Large intestine (tissue), 3 donors: Measurements from ENCODE around the gene ZNF132. TPM values are rescaled to one million over a fixed set of nuclear protein-coding genes. Genes with fewer than 3 reads are reported as not detected.

Experiments used
- DNase-seq, 2 donors: peaks; one replicate each; pipeline versions ENCODE4 v3.0.0 to v3.0.0-alpha.2; 2013
- H3K27ac ChIP-seq: one replicate; pipeline ENCODE4 v1.5.1; 2013; ENCODE audit warnings: low read length
- H3K27me3 ChIP-seq: 2 replicates; pipeline ENCODE4 v1.6.1; 2013; ENCODE audit warnings: low read length; ENCODE audit not compliant: control insufficient read depth, insufficient read depth
- H3K36me3 ChIP-seq: 2 replicates; pipeline ENCODE4 v1.6.1; 2013; ENCODE audit warnings: low read length; ENCODE audit not compliant: control insufficient read depth, insufficient read depth
- H3K4me1 ChIP-seq: one replicate; pipeline ENCODE4 v1.6.1; 2013; ENCODE audit warnings: low read length; ENCODE audit not compliant: control insufficient read depth, insufficient read depth
- H3K4me3 ChIP-seq: one replicate; pipeline ENCODE4 v1.5.1; 2013; ENCODE audit warnings: low read length
- H3K9me3 ChIP-seq: one replicate; pipeline ENCODE4 v1.6.1; 2013; ENCODE audit warnings: mild to moderate bottlenecking, low read depth, low read length, moderate library complexity; ENCODE audit not compliant: control insufficient read depth
- whole genome bisulfite sequencing: methylation state at CpG from one replicate; pipeline ENCODE4 v1.1.5; 2013; ENCODE audit warnings: low lambda C conversion rate; ENCODE audit not compliant: insufficient coverage; 5-methylcytosine and 5-hydroxymethylcytosine counted together
- polyA plus RNA-seq: library from polyadenylated mRNA; unstranded; fragments of 120-200 nt; gene quantifications from one replicate; pipeline ENCODE4 v1.2.1, GENCODE V29; 2013

The ZNF132 gene
- polyA plus RNA-seq, 1 donor, result 8.0 TPM

GRCh38 chr19:58468216-58468839, 28.4 kb upstream of the ZNF132 start:
- H3K9me3 ChIP-seq, result no peaks in the 10 kb centered on the region
- no peak for DNase-seq
- WGBS, result no CpG with 5 or more reads among the region's 5 CpGs
- peaks cover 4% of the 10 kb centered on the region for H3K4me1 ChIP-seq
- no peaks in the 10 kb centered on the region for H3K27me3 ChIP-seq
- H3K27ac ChIP-seq, result no peak overlapping the region
- peaks cover 34% of the 10 kb centered on the region for H3K36me3 ChIP-seq
- no peak overlapping the region for H3K4me3 ChIP-seq

- Histone ChIP-seq H3K27me3 (no peaks in the 10 kb centered on the region), H3K4me3 (peak within 1 kb of the TSS; percentile 62), H3K36me3 (peaks cover 21% of the 10 kb centered on the region), H3K4me1 (peaks cover 4% of the 10 kb centered on the region), H3K27ac (no peak within 1 kb of the TSS), H3K9me3 (no peaks in the 10 kb centered on the region)
- DNase-seq, result peak; percentile 97 to 98
- no CpG with 5 or more reads among the region's 92 CpGs for WGBS
Observed at GRCh38 chr19:58466760-58467589, 27.0 kb upstream of the ZNF132 start, which contains the start of gene ZNF324. TSS of gene ZNF324 (plus strand) at chr19:58467080. CDS start at chr19:58469186, 2,106 bp downstream.

DNA sequence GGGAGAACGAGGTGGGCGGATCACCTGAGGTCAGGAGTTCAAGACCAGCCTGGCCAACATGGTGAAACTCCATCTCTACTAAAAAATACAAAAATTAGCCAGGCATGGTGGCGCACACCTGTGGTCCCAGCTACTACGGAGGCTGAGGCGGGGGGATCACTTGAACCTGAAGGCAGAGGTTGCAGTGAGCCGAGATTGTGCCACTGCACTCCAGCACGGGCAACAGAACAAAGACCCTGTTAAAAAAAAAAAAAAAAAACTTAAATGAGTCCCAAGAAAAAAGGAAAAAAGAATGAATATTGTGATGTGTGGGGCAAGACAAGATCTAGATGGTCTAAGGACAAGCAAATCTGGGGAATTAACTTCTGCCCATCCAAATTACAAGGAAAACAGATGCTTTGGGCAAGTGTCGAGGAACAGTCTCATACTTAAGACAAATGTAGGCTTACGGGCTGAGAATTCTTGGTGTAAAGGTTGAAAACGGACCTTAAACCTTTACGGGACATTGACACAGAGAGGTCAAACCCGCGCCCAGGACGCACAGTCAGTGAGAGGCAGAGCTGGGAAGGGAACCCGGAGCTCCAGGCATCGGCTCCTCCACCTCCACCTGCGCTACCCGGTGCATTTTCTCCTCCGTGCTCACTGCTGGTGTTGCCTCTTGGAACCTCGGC, 26.3 kb upstream of the ZNF132 start:
- 50% methylated on average over 2 of the region's 20 CpGs for WGBS
- Histone ChIP-seq H3K4me1 (peaks cover 4% of the 10 kb centered on the region), H3K36me3 (peaks cover 17% of the 10 kb centered on the region), H3K4me3 (peak overlapping the region; percentile 62), H3K27me3 (no peaks in the 10 kb centered on the region), H3K27ac (no peak overlapping the region), H3K9me3 (no peaks in the 10 kb centered on the region)
- no peak for DNase-seq

GRCh38 chr19:58460039-58460438, 20.1 kb upstream of the ZNF132 start:
- no CpG with 5 or more reads among the region's 2 CpGs for WGBS
- Histone ChIP-seq H3K27me3 (no peaks in the 10 kb centered on the region), H3K4me3 (no peak overlapping the region), H3K27ac (no peak overlapping the region), H3K9me3 (no peaks in the 10 kb centered on the region), H3K4me1 (no peaks in the 10 kb centered on the region), H3K36me3 (peaks cover 11% of the 10 kb centered on the region)
- DNase-seq, result no peak

- H3K4me1 ChIP-seq, result peaks cover under 1% of the 10 kb centered on the region
- no peak overlapping the region for H3K4me3 ChIP-seq
- H3K9me3 ChIP-seq, result no peaks in the 10 kb centered on the region
- WGBS, result no CpG with 5 or more reads among the region's 35 CpGs
- no peak overlapping the region for H3K27ac ChIP-seq
- no peaks in the 10 kb centered on the region for H3K27me3 ChIP-seq
- DNase-seq, result no peak
- H3K36me3 ChIP-seq, result peaks cover 18% of the 10 kb centered on the region
Observed at GRCh38 chr19:58456111-58456510, 16.2 kb upstream of the ZNF132 start.

GRCh38 chr19:58455306-58455705, 15.4 kb upstream of the ZNF132 start:
- Histone ChIP-seq H3K9me3 (no peaks in the 10 kb centered on the region), H3K36me3 (peaks cover 18% of the 10 kb centered on the region), H3K27me3 (no peaks in the 10 kb centered on the region), H3K4me3 (no peak overlapping the region), H3K4me1 (peaks cover 5% of the 10 kb centered on the region), H3K27ac (no peak overlapping the region)
- WGBS, result no CpG with 5 or more reads among the region's 21 CpGs
- DNase-seq, result no peak

DNA sequence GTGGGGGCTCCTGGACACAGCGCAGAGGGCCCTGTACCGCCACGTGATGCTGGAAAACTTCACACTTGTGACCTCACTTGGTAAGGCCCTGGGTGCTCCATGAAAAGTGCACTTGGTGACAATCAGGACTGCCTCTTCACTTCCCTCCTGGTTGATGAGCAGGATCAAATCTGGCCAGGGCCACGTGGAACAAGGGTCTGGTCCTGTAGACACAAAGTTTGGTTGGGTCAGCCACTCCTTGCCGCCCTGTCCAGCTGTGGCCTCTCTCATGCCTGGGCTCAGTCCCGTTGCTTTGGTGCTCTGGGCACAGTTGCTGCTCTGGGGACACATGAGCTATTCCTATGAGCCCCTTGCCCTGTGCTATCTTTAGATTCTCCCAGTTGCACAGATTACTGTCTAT, 13.8 kb upstream of the ZNF132 start:
- Histone ChIP-seq H3K27ac (no peak overlapping the region), H3K27me3 (no peaks in the 10 kb centered on the region), H3K4me1 (peaks cover 5% of the 10 kb centered on the region), H3K9me3 (no peaks in the 10 kb centered on the region), H3K36me3 (peaks cover 18% of the 10 kb centered on the region), H3K4me3 (no peak overlapping the region)
- no CpG with 5 or more reads among the region's 6 CpGs for WGBS
- DNase-seq, result no peak

GRCh38 chr19:58451358-58452101, 11.6 kb upstream of the ZNF132 start, which contains the start of gene ZNF324B:
TSS of gene ZNF324B (plus strand) at chr19:58451622. CDS start at chr19:58453702, 2,080 bp downstream.
- Histone ChIP-seq H3K9me3 (no peaks in the 10 kb centered on the region), H3K27me3 (peaks cover 3% of the 10 kb centered on the region), H3K36me3 (peaks cover 13% of the 10 kb centered on the region), H3K4me3 (peak within 1 kb of the TSS; percentile 70), H3K4me1 (peaks cover 5% of the 10 kb centered on the region), H3K27ac (no peak within 1 kb of the TSS)
- peak; percentile 95 to 97 for DNase-seq
- no CpG with 5 or more reads among the region's 79 CpGs for WGBS

DNA sequence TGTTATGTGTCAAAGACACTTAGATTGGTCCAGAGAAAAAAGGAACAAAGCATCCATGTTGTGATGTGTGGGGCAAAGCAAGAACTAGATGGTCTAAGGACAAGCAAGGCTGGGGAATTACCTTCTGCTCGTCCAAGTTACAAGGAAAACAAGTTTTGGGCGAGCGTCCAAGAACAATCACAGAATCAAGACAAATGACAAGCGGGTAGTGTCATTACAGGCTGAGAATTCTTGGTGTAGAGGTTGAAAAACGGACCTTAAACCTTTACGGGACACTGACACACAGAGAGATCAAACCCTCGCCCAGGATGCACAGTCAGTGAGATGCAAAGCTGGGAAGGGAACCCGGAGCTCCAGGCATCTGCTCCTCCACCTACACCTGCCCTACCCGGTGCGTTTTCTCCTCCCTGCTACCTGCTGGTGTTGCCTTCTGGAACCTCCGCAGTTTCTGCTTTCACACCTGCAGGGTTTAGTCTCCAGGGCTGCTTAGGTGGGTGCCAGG, 11.0 kb upstream of the ZNF132 start:
- DNase-seq, result no peak
- no peak overlapping the region for H3K27ac ChIP-seq

More for the DNA sequence above, 11.0 kb upstream of the ZNF132 start:
- peaks cover 9% of the 10 kb centered on the region for H3K36me3 ChIP-seq
- H3K27me3 ChIP-seq, result peaks cover 3% of the 10 kb centered on the region
- peaks cover 5% of the 10 kb centered on the region for H3K4me1 ChIP-seq
- peak overlapping the region; percentile 70 for H3K4me3 ChIP-seq
- WGBS, result no CpG with 5 or more reads among the region's 11 CpGs
- H3K9me3 ChIP-seq, result no peaks in the 10 kb centered on the region
